HG03432 (cell line): ENCODE data around the gene MSLN.
"Not testable (repeated sequence)": the region's sequence is repeated elsewhere in the genome, so short reads cannot be mapped to it uniquely, and the experiment has no call there.

Source experiments
- ATAC-seq: cut with Tn5 transposase; IDR thresholded peaks from one replicate; pipeline ENCODE4 v1.9.1; 2021; ENCODE audit warnings: mild to moderate bottlenecking, moderate library complexity; ENCODE audit not compliant: unreplicated experiment

Gene MSLN

GRCh38 chr16:754121-754607, 6.4 kb upstream of the MSLN start:
- not testable (repeated sequence) for ATAC-seq

- ATAC-seq, result no peak
These were observed 5.9 kb upstream of the MSLN start for GRCh38 chr16:754656-755055.

- no peak for ATAC-seq
These were observed 4.1 kb upstream of the MSLN start for GRCh38 chr16:756428-756827.

DNA sequence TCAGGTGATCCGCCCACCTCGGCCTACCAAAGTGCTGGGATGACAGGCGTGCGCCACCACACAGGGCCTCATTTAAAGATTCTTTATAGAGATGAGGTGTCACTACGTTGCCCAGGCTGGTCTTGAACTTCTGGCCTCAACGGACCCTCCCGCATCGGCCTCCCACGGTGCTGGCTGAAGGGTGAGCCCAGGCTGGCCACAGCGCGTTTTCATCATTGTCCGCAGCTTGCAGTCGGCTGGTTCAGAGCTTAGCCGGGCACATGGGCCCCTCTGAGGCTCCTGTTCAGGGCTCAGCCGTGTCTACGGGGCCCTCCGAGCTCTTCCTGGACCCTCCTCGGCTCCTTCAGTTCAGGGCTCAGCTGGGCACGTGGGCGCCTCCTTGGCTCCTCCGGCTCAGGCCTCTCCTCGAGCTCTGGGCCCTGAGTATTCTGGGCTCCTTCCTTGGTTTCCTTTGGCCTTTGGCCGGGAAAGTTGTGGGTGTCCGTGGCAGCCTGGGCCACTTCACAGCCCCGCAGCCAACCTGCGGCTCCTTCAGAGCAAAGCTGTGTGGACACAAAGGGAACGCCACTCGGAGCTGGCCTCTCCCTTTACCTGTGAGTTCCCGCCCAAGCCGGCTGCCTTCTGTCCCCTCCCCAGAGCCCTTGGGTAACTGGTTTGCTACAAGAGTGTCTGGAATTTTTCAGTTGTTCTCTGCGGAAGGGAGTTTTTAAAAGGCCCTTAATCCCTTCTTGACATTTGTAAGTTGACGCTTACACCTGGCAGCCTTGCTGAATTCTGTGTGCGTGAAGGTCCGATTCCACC, 1.2 kb upstream of the MSLN start:
- ATAC-seq, result no peak

GRCh38 chr16:760065-760464, 469 bp upstream of the MSLN start:
- ATAC-seq, result no peak

GRCh38 chr16:761625-762513, 1.3 kb downstream of the MSLN start:
- ATAC-seq, result no peak

- no peak for ATAC-seq
These were observed 2.2 kb downstream of the MSLN start for GRCh38 chr16:762595-763268.

DNA sequence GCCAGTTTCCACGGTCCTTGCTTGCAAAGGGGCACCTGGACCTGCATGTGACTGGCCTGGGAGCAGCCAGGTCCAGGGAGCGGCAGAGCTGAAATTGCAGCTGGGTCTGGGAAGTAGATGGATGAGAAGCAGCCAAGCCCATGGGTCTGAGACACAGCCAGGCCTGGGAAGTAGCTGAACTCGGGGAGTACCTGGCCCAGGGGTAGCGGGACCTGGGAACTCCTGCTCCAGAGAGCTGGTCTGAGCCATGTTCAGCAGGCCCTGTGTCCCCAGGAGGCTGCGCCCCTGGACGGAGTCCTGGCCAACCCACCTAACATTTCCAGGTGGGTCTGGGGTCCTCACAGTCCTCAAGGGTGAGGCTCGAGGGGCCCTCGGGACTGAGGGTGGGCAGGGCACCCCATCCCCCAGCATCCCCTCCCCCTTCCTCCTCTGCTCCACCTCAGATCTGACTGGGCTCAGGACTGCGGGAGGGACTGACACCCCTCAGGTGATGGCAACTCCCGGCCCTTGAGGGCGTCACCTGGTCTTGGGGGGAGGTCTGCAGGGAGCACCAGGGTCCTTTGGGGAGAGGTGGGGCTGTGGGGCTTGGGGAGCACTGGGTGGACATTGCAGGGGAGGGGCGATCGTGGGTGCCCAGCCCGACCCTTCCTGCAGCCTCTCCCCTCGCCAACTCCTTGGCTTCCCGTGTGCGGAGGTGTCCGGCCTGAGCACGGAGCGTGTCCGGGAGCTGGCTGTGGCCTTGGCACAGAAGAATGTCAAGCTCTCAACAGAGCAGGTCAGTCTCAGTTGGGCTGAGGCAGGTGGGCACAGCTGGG, 3.0 kb downstream of the MSLN start:
- ATAC-seq, result no peak

GRCh38 chr16:764184-764750, 3.7 kb downstream of the MSLN start:
- no peak for ATAC-seq

DNA sequence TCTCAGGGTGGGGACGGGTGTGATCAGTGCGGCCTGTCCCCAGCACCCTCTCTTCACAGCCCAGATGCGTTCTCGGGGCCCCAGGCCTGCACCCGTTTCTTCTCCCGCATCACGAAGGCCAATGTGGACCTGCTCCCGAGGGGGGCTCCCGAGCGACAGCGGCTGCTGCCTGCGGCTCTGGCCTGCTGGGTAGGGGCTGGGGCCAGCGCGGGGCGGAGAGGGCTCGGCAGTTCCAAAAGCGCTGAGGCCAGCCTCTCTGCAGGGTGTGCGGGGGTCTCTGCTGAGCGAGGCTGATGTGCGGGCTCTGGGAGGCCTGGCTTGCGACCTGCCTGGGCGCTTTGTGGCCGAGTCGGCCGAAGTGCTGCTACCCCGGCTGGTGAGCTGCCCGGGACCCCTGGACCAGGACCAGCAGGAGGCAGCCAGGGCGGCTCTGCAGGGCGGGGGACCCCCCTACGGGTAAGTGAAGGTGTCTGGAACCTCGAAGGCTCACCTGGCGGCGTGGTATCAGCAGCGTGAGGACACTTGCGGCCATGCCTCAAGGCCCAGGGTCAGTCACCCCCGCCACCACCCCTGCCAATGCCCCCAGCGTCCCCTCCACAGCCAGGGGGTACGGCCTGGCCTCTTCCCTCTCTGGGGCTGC, 4.4 kb downstream of the MSLN start:
- ATAC-seq, result no peak

DNA sequence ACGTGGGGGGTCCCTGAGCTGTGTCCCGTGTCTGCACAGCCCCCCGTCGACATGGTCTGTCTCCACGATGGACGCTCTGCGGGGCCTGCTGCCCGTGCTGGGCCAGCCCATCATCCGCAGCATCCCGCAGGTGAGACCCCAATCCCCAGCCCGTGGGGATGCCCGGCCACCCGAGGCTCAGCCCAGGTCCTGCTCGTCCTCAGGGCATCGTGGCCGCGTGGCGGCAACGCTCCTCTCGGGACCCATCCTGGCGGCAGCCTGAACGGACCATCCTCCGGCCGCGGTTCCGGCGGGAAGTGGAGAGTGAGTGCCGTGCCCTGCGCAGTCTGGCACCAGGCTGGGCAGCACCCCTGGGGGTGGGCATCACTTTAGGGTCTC, 4.9 kb downstream of the MSLN start:
- no peak for ATAC-seq

DNA sequence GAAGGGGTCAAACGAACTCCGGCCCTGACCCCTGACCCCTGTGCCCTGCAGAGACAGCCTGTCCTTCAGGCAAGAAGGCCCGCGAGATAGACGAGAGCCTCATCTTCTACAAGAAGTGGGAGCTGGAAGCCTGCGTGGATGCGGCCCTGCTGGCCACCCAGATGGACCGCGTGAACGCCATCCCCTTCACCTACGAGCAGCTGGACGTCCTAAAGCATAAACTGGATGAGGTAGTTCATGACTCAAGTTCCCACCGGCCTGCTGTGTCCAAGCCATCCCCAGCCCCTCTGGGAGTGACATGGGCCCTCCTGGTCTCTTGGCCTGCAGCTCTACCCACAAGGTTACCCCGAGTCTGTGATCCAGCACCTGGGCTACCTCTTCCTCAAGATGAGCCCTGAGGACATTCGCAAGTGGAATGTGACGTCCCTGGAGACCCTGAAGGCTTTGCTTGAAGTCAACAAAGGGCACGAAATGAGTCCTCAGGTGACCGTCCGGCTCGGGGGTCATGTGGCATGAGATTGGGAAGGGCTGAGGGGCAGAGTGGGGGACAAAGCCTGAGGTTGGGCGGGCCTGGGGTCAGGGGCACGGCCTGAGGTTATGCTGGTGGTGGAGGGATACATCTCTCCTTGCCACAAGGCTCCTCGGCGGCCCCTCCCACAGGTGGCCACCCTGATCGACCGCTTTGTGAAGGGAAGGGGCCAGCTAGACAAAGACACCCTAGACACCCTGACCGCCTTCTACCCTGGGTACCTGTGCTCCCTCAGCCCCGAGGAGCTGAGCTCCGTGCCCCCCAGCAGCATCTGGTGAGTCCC, 5.7 kb downstream of the MSLN start:
- ATAC-seq, result no peak

GRCh38 chr16:766820-767640, 6.5 kb downstream of the MSLN start:
- ATAC-seq, result no peak

DNA sequence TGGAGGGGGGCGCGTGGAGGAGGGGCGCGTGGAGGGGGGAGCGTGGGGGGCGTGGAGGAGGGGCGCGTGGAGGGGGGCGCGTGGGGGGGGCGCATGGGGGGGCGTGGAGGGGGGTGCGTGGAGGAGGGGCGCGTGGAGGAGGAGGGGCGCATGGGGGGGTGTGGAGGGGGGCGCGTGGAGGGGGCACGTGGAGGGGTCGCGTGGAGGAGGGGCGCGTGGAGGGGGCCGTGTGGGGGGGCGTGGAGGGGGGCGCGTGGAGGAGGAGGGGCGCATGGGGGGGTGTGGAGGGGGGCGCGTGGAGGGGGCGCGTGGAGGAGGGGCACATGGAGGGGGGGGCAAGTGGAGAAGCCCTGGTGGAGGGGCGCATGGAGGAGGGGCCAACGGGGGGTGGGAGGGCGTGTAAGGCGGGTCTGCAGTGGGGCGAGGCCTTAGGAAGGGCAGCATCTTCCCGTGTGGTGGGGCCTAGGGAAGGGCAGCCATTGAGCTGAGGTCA, 7.3 kb downstream of the MSLN start:
- no peak for ATAC-seq

- no peak for ATAC-seq
These were observed 7.9 kb downstream of the MSLN start for GRCh38 chr16:768428-768827.

- no peak for ATAC-seq
These were observed 8.8 kb downstream of the MSLN start for GRCh38 chr16:769184-769784.

DNA sequence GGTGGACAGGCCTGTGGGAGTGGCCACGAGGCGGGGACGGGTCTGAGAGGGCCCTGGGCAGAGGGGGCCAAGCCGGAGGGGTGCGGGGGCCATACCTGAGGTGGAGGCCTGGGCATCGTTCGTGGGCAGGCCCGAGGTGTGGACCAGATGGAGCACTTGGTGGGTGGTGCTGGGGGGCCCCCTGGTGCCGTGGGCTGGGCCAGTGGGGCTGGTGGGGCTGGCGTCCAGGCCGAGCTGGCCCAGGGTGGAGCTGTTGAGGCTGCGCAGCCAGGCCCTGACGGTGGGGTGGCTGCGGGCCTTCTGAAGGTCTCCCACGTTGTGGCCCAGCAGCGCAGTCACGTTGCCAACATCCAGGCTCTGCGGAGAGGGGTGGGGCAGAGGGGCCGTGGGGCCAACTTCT, 9.4 kb downstream of the MSLN start:
- no peak for ATAC-seq
